DMS 273 (cell line): ENCODE measurements around the gene TEX44.
A peak's percentile ranks its signal among the peaks of the same experiment; 100 is the strongest.

Experiments used
- DNase-seq: peaks from one replicate; lab custom pipeline; 2025; ENCODE audit not compliant: unreplicated experiment; lab: John Stamatoyannopoulos, UW

TEX44 gene

DNA sequence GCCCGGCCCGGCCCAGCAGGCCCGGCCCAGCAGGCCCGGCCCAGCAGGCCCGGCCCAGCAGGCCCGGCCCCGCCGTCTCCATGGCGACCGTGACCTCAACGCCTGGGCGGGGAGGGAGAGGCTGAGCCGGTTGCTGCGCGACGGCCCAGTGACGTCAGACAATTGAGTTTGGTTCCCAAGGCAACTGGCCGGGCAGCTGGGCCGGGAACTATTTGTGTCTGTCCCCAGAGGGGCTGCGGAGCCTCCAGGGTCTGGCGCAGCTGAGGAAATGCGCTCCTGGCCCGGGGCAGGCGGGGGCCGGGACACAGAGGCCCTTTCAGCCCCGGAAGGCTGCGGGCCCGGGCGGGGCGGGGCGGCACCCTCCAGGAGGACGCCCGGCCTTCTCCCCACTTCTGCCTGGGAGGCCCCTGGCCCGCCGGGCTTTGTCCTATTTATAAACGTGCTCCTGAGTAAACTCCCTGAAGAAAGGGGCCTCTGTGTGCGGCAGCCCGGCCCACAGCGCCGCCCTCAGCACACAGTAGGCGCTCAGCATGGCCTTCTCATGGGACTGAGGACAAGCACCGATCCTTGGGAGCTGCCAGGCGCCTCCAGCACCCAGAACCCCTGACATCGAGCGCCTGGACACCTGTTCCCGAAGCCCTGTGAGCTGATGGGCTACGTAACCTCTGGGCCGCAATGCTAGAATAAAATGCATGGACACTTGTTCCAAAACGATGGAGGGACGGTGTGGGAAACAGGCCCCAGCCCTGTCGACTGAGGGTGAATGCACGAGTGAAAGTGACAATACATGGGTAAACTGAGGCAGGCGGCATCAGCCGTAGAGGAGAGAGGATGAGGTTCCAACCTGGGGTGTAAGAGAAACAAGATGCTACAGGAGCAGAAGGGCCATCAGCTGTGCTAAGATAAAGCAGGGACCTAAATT lies 12.3 kb downstream of the TEX44 start:
- peak; percentile 99 for DNase-seq

GRCh38 chr2:231605607-231606091 lies 13.0 kb downstream of the TEX44 start:
- DNase-seq = peak; percentile 40

- DNase-seq = no peak
Observed at GRCh38 chr2:231606941-231607340, 14.3 kb downstream of the TEX44 start.

DNA sequence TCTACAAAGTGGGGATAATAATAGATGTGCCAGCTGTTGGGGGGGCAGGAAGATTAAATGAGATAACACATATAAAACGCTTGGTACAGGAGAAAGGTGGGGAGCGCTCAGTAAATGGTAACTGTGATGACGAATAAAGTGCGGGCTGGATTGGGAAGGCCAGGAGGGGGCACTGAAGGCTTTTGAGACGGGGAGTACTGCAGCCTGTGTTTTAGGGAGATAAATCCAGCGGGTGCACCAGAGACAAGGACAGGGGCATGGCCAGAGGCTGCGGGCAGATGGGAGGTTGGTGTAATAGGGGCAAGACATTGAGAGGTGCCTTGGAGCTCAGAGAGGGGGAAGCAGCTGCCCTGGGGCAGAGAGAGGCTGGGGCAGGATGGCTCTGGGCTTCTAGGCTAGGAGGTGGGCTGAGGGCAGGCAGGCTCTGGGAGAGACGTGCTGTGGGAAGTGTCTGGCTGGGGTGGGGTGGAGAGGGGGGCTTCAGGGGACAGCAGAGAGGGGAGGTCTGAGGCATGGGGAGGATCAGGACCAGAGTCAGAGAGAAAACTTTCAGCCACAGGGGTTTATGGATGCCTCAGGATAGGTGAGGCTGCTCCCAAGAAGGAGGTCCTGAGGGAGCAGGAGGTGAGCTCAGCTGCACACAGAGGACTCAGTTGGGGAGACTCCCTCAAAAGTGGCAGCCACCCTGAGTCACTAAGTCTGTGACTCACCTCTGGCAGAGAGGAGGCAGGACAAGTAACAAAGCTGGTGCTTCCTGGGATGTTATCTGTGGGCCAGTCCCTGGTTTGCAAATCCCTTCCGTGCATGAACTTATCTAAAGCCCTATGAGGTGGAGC lies 18.8 kb downstream of the TEX44 start:
- DNase-seq = peak; percentile 68

DNA sequence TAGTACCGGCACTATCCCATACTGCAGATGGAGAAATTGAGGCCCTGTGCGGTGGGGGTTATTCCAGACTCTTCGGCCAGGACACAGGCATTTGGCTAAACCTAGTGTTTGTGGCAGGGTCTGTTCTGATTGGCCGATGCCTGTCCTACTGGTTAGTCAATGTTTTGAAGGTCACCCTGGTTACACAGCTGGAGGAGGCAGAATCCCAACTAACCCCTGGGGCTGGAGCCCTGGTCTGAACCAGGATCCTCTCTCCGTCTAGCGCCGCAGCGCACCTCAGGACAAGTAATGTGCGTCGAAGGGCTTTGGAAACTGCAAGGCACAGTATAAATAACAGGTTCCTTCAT lies 19.4 kb downstream of the TEX44 start:
- DNase-seq = no peak

DNA sequence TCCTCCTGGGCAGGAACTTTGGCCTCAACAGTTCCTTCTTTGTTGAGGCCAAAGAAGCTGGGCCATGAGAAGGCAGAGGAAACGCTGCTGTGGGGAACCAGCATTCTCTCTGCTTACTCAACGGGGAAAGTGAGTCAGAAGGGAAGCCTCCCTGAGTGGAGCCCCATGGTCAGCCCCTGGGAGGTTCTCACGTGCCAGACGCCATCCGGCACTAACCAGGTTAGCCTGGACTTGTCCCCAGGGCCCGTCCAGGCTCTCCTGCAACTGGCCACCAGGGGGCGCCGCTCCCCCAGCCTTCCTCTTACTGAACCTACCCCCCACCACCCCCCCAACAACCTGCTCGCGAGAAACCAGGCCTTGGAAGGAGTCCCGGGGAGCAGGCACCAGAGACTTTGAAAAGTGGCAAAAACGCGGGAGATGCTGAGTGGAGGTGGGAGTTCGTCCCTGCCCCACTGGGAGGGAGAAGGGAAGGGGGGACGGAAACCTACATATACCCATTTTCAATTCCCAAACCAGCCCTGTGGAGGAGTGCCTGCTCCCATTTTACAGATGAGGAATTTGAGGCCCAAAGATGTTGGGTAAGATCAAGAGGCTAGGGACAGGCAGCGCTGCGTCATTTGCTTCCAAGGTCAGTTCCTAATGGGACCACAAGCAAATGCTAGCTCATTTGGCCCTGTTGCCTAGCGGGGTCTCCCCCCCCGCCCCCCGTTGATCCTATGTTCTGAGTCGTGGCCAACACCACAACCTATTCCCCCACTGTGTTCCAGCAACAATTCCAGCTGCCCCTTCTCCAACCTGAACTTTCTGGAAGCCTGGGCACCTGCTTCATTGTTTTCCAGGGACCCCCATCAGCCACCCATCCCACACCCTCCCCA lies 20.0 kb downstream of the TEX44 start:
- DNase-seq = peak; percentile 91

- DNase-seq = peak; percentile 71
Observed at GRCh38 chr2:231613331-231613662, 20.6 kb downstream of the TEX44 start.

DNA sequence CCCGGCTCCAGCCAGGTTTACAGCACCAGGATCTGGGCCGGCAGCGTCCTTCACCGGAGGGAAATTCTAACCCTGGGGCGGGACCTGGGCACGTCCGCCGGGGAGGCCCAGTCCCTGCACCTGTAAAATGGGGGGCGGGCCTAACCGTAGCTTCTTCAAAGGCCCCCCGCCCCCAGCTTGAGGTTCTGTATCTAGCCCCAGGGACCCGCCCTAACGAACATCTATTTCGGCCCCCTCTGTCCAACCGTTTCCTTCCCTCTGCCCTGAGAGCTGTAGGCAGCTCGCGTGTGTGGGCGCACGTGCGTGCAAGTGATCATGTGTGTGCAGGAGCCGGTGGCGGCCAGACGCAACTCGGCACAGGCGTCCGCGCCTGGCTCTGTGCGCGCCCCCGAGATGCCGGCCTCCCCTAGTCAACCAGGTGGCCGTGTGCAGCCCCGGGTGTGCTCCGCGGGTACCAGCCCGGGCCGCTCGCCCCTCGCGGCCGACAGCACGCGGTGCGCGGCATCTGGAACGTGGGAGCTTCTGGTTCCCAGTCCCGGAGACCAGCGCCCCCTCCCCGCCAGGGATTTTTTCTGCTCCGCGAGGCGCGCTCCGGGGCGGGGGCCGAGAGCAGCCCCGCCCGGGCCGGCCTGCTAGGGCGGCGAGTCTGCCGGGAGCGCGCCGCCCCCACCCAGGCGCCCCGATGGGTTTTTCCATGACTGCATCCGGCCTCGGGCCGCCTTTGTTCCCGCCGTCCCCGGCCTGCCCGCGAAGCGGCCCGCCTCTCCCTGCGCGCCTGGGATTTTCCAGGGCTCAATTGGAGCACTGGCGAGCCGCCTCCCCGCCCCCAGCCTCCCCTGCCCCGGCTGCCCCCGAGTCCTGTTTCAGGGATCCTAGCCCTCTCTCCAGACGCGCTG lies 21.2 kb downstream of the TEX44 start:
- DNase-seq = peak; percentile 95

GRCh38 chr2:231614559-231615057 lies 21.9 kb downstream of the TEX44 start:
- no peak for DNase-seq

- no peak for DNase-seq
Observed at GRCh38 chr2:231615058-231615671, 22.5 kb downstream of the TEX44 start.

DNA sequence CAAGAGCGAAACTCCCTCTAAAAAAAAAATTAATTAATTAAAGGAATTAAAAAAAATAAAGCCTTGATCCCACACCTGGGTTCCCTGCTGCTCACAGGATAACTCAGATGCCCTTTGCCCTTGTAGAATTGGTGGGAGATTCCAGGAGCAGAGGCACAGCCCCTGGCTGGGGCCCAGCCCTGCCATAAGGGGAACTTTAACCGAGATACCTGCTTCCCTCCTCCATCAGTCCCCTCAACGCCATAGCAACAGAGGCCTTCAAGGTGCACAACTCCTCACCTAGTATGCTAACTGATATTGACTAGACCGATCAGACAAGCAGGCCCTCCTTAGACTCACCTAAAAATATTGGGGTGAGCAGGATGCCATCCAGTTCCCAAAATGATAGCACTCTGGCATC lies 23.6 kb downstream of the TEX44 start:
- no peak for DNase-seq

DNA sequence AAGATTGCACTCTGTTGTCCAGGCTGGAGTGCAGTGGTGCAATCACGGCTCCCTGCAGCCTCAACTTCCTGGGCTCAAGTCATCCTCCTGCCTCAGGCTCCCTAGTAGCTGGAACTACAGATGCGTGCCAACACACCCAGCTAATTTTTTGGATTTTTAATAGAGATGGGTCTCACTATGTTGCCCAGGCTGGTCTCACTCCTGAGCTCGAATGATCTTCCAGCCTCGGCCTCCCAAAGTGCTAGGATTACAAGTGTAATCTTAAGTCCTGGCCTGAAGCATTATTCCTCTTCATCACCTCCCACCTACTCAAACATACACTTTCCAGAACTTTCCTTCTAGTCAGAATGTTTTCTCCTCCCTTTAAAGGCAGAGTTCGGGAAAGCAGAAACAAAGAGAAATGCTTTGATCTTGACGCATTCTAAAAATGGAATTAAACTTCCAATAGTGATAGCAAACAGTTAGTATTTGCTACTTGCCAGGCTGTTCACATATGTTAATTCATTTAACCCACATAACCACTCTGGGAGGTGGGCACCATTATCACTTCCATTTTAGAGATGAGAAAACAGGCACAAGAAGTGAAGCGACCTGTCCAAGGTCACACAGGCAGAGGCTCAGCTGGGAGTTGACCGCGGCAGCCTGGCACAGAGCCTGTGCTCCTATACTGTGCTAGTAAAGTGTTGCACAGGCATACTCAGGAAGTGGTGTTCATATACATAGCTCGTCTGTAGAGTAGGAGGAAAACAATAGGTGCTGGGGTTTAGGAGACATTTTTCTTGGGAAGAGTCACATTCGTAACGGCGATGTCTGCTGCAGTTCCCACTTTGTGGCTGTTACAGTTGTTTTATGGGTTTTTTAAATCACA lies 24.6 kb downstream of the TEX44 start:
- no peak for DNase-seq

- peak; percentile 42 for DNase-seq
Observed at GRCh38 chr2:231621051-231621879, 28.6 kb downstream of the TEX44 start.

- DNase-seq = no peak
Observed at GRCh38 chr2:231622963-231623362, 30.3 kb downstream of the TEX44 start.

GRCh38 chr2:231626449-231626848 lies 33.8 kb downstream of the TEX44 start:
- no peak for DNase-seq

- no peak for DNase-seq
Observed at GRCh38 chr2:231627384-231628120, 34.9 kb downstream of the TEX44 start.

DNA sequence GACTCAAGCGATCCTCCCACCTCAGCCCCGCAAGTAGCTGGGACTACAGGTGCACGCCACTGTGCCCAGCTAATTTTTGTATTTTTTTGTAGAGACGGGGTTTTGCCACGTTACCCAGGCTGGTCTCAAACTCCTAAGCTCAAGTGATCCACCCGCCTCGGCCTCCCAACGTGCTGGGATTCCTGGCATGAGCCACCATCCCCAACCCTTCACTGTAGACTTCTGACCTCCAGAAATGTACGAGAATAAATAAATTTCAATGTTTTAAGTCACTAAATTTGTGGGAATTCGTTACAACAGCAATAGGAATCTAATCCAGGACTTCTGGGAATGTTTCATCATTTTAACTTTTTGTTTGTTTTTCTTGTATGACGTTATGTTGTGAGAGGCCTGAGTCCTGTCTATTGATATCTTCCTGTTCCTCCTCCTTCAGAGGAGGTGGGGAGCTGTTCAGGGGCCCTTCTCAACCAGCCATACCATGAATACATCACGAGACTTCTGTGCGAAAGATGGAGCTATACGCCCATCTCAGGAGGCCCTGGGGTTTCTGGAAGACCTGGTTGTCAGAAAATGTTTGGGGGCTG lies 40.0 kb downstream of the TEX44 start:
- DNase-seq = no peak
